ENCODE results near the gene SNU13. TPM values are rescaled to one million over a fixed set of nuclear protein-coding genes. Genes with fewer than 3 reads are reported as not detected.

The SNU13 gene
- total and polyA plus RNA-seq, 11 donors = 168 to 292 (median 202) TPM

GRCh38 chr22:41658869-41659268, 29.8 kb downstream of the SNU13 start:
- ATAC-seq = no peak
- TF ChIP-seq CTCF (IDR thresholded peaks at IDR 0.05) (no peak), POLR2A (IDR thresholded peaks at IDR 0.05) (no peak)
- no peaks in the 10 kb centered on the region for H3K27me3 ChIP-seq
- peak overlapping the region in 7 of 12 donors; percentile 14 to 82 (median 71) for H3K27ac ChIP-seq
- intact Hi-C loops (cut with DNase I) = no loop called here
- no peaks in the 10 kb centered on the region for H3K9me3 ChIP-seq
- H3K4me1 ChIP-seq = peaks cover 0 to 18% (median 0%) of the 10 kb centered on the region in 12 donors
- H3K36me3 ChIP-seq = peaks cover 5 to 100% (median 100%) of the 10 kb centered on the region in 9 donors
- 92 to 97% (median 96%) methylated on average over 17 of the region's 17 CpGs for WGBS, 4 donors
- no peak for DNase-seq
- no peak overlapping the region for H3K4me3 ChIP-seq

- no peak for DNase-seq
- TF ChIP-seq POLR2A (IDR thresholded peaks at IDR 0.05) (no peak), CTCF (IDR thresholded peaks at IDR 0.05) (no peak)
- Histone ChIP-seq H3K9me3 (no peaks in the 10 kb centered on the region), H3K4me3 (no peak overlapping the region), H3K27me3 (no peaks in the 10 kb centered on the region), H3K36me3 (peaks cover 7 to 100% (median 100%) of the 10 kb centered on the region in 9 donors), H3K27ac (no peak overlapping the region), H3K4me1 (peaks cover 0 to 18% (median 0%) of the 10 kb centered on the region in 12 donors)
- 98 to 100% (median 98%) methylated on average over 6 of the region's 6 CpGs for WGBS, 4 donors
- intact Hi-C loops (cut with DNase I) = no loop called here
- ATAC-seq = no peak
These were observed 31.0 kb downstream of the SNU13 start for GRCh38 chr22:41657709-41658108.

DNA sequence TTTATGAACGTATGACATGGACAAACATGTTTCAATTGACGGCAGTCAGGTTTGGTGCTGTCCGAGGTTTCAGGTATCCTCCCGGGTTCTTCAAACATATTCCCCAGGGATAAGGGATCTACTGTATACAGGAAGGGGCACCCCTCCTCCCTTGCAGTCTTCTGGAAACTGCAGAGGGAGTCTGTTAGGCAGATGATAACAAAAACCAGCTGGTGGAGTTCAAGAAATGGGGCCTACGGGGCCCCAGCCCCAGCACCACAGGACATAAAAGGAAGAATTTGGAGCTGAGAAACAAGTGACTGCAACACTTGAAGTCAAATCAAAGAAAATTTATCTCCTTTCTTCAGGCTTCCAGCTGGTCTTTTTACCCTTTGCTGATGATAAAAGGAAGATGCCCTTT, 32.1 kb downstream of the SNU13 start:
- intact Hi-C loops (cut with DNase I) = no loop called here
- WGBS, 4 donors = 52 to 66% (median 57%) methylated on average over 5 of the region's 5 CpGs
- no peaks in the 10 kb centered on the region for H3K27me3 ChIP-seq
- peaks cover 0 to 18% (median 0%) of the 10 kb centered on the region in 12 donors for H3K4me1 ChIP-seq
- DNase-seq (no peak), ATAC-seq (no peak)
- H3K4me3 ChIP-seq = no peak overlapping the region
- TF ChIP-seq POLR2A (IDR thresholded peaks at IDR 0.05) (no peak), CTCF (IDR thresholded peaks at IDR 0.05) (no peak)
- H3K27ac ChIP-seq = no peak overlapping the region
- no peaks in the 10 kb centered on the region for H3K9me3 ChIP-seq
- H3K36me3 ChIP-seq = peaks cover 7 to 100% (median 100%) of the 10 kb centered on the region in 9 donors

DNA sequence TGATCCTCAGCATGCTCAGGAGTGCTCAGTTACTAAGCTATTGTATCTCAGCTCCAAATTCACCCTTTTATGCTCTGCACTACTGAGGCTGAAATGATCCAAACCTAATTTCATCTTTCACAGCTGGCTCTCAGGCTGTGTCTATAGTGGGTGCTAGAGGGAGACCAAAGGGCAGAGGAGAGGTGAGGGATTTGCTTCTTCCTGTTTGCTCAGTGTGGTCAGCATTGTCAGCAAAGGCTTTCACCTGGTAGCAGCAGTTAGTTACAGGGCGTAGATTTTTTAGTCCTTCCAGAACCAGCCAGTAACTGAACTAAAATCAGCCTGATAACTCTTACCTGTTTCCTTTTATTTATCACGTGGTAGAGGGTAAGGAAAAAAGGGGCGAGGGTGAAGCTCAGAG, 34.3 kb downstream of the SNU13 start:
- Histone ChIP-seq H3K36me3 (peaks cover 7 to 100% (median 100%) of the 10 kb centered on the region in 9 donors), H3K9me3 (no peaks in the 10 kb centered on the region), H3K27me3 (no peaks in the 10 kb centered on the region), H3K27ac (no peak overlapping the region), H3K4me3 (no peak overlapping the region), H3K4me1 (no peaks in the 10 kb centered on the region)
- intact Hi-C loops (cut with DNase I) = no loop called here
- ATAC-seq = no peak
- no peak for DNase-seq
- 90 to 95% (median 92%) methylated on average over 3 of the region's 3 CpGs for WGBS, 4 donors
- TF ChIP-seq CTCF (IDR thresholded peaks at IDR 0.05) (no peak), POLR2A (IDR thresholded peaks at IDR 0.05) (no peak)

Measured in heart left ventricle (tissue), 16 donors.